DOHH2 (cell line): ENCODE measurements around the gene EPB42.

Source experiments
- CTCF ChIP-seq: fragments of 200-600 bp; sonication (generic); IDR thresholded peaks from one replicate; pipeline ENCODE4 v1.5.1; 2014; ENCODE audit warnings: antibody characterized with exemption, mild to moderate bottlenecking, low read depth, low read length; ENCODE audit not compliant: poor library complexity, severe bottlenecking
- EZH2phosphoT487 ChIP-seq: fragments of 200-600 bp; sonication (generic); IDR thresholded peaks from 2 replicates; pipeline ENCODE4 v1.6.1; 2017; ENCODE audit warnings: borderline replicate concordance, mild to moderate bottlenecking, antibody characterized with exemption, low read length, moderate library complexity, mixed read lengths

DNA sequence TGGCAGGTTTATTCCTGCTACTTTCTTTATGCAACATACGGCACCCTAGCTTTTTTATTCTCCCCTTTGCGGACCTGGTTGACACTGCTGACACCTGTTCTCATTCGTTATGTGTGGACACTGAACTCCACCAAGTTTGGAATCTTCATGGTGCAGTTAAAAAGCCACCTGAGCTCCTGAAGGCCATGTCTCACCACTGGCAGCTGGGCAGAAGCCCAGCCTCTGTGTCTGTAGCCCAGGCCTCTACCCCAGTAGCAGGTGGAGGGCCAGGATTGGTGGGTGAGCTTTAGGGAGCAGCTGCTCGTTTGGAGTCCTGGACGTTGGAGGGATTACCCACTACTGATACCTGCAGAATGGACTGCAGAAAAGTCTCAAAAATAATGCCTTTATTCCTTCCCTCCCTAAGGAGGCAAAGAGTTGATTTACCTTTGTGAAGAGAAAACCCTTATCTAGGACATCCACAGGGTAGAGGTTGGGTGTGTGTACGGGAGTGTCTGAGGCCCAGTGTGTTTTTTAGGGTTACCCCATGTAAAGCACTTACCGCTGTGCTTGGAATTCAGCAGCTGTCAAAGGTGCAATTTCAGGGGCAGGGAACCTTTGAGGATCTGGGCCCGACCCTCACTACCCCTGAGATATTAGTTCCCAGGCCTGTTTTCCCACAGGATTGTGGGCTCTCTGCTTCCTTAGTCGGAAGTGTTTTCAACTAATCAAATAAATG lies 36.3 kb downstream of the EPB42 start:
- TF ChIP-seq CTCF = no peak
- TF ChIP-seq EZH2phosphoT487 = no peak
